ENCODE data around the gene PLEKHM1. TPM values are rescaled to one million over a fixed set of nuclear protein-coding genes. Genes with fewer than 3 reads are reported as not detected.
"Not testable (repeated sequence)": the region's sequence is repeated elsewhere in the genome, so short reads cannot be mapped to it uniquely, and the experiment has no call there.

Gene PLEKHM1
- total and polyA plus RNA-seq, 4 donors, result 11.6 to 30.0 (median 16.8) TPM

- not testable (repeated sequence) for H3K4me1 ChIP-seq (ENCODE audit: control insufficient read depth, insufficient read depth, low read length); H3K27ac ChIP-seq (ENCODE audit: low read depth, low read length); DNase-seq (ENCODE audit: low read depth in 4 of 6, low spot score in 6 of 6); H3K4me3 ChIP-seq (ENCODE audit: low read depth, low read length); H3K27me3 ChIP-seq (ENCODE audit: control insufficient read depth, insufficient read depth, low read length); H3K9me3 ChIP-seq (ENCODE audit: control insufficient read depth, insufficient read depth, low read length); H3K36me3 ChIP-seq (ENCODE audit: control insufficient read depth, insufficient read depth, low read length)
- 86% methylated on average over 2 of the region's 4 CpGs for WGBS (ENCODE audit: insufficient coverage)
Observed at GRCh38 chr17:45469204-45469563, 21.3 kb downstream of the PLEKHM1 start.

GRCh38 chr17:45468293-45469203 is 22.0 kb downstream of the PLEKHM1 start:
- WGBS (ENCODE audit: insufficient coverage), result 80% methylated on average over 2 of the region's 14 CpGs
- not testable (repeated sequence) for H3K4me3 ChIP-seq (ENCODE audit: low read depth, low read length); H3K27me3 ChIP-seq (ENCODE audit: control insufficient read depth, insufficient read depth, low read length); H3K36me3 ChIP-seq (ENCODE audit: control insufficient read depth, insufficient read depth, low read length); H3K9me3 ChIP-seq (ENCODE audit: control insufficient read depth, insufficient read depth, low read length); H3K27ac ChIP-seq (ENCODE audit: low read depth, low read length); DNase-seq (ENCODE audit: low read depth in 4 of 6, low spot score in 6 of 6); H3K4me1 ChIP-seq (ENCODE audit: control insufficient read depth, insufficient read depth, low read length)

- H3K9me3 ChIP-seq (ENCODE audit: control insufficient read depth, insufficient read depth, low read length); H3K36me3 ChIP-seq (ENCODE audit: control insufficient read depth, insufficient read depth, low read length); H3K27me3 ChIP-seq (ENCODE audit: control insufficient read depth, insufficient read depth, low read length); H3K27ac ChIP-seq (ENCODE audit: low read depth, low read length); H3K4me3 ChIP-seq (ENCODE audit: low read depth, low read length); H3K4me1 ChIP-seq (ENCODE audit: control insufficient read depth, insufficient read depth, low read length); DNase-seq (ENCODE audit: low read depth in 4 of 6, low spot score in 6 of 6): not testable (repeated sequence)
- WGBS (ENCODE audit: insufficient coverage), result 60% methylated on average over 1 of the region's 8 CpGs
Observed at GRCh38 chr17:45461524-45462327, 28.8 kb downstream of the PLEKHM1 start.

- not testable (repeated sequence) for DNase-seq (ENCODE audit: low read depth in 4 of 6, low spot score in 6 of 6); H3K4me1 ChIP-seq (ENCODE audit: control insufficient read depth, insufficient read depth, low read length); H3K9me3 ChIP-seq (ENCODE audit: control insufficient read depth, insufficient read depth, low read length); H3K27me3 ChIP-seq (ENCODE audit: control insufficient read depth, insufficient read depth, low read length); H3K36me3 ChIP-seq (ENCODE audit: control insufficient read depth, insufficient read depth, low read length); H3K4me3 ChIP-seq (ENCODE audit: low read depth, low read length); H3K27ac ChIP-seq (ENCODE audit: low read depth, low read length)
- WGBS (ENCODE audit: insufficient coverage), result no CpG with 5 or more reads among the region's 5 CpGs
Observed at GRCh38 chr17:45460422-45460821, 30.1 kb downstream of the PLEKHM1 start.

- DNase-seq (ENCODE audit: low read depth in 4 of 6, low spot score in 6 of 6); H3K4me3 ChIP-seq (ENCODE audit: low read depth, low read length); H3K9me3 ChIP-seq (ENCODE audit: control insufficient read depth, insufficient read depth, low read length); H3K4me1 ChIP-seq (ENCODE audit: control insufficient read depth, insufficient read depth, low read length); H3K27me3 ChIP-seq (ENCODE audit: control insufficient read depth, insufficient read depth, low read length); H3K27ac ChIP-seq (ENCODE audit: low read depth, low read length): not testable (repeated sequence)
- H3K36me3 ChIP-seq (ENCODE audit: control insufficient read depth, insufficient read depth, low read length), result peaks cover 32% of the 10 kb centered on the region
- 94% methylated on average over 7 of the region's 8 CpGs for WGBS (ENCODE audit: insufficient coverage)
Observed at GRCh38 chr17:45454341-45454740, 36.2 kb downstream of the PLEKHM1 start.

GRCh38 chr17:45453731-45454130 is 36.8 kb downstream of the PLEKHM1 start:
- H3K27ac ChIP-seq (ENCODE audit: low read depth, low read length); DNase-seq (ENCODE audit: low read depth in 4 of 6, low spot score in 6 of 6); H3K4me3 ChIP-seq (ENCODE audit: low read depth, low read length); H3K4me1 ChIP-seq (ENCODE audit: control insufficient read depth, insufficient read depth, low read length); H3K27me3 ChIP-seq (ENCODE audit: control insufficient read depth, insufficient read depth, low read length); H3K9me3 ChIP-seq (ENCODE audit: control insufficient read depth, insufficient read depth, low read length): not testable (repeated sequence)
- peaks cover 34% of the 10 kb centered on the region for H3K36me3 ChIP-seq (ENCODE audit: control insufficient read depth, insufficient read depth, low read length)
- WGBS (ENCODE audit: insufficient coverage), result 78% methylated on average over 14 of the region's 17 CpGs

- H3K27me3 ChIP-seq (ENCODE audit: control insufficient read depth, insufficient read depth, low read length); H3K4me1 ChIP-seq (ENCODE audit: control insufficient read depth, insufficient read depth, low read length); DNase-seq (ENCODE audit: low read depth in 4 of 6, low spot score in 6 of 6); H3K9me3 ChIP-seq (ENCODE audit: control insufficient read depth, insufficient read depth, low read length); H3K27ac ChIP-seq (ENCODE audit: low read depth, low read length); H3K4me3 ChIP-seq (ENCODE audit: low read depth, low read length): not testable (repeated sequence)
- WGBS (ENCODE audit: insufficient coverage), result 100% methylated on average over 1 of the region's 7 CpGs
- peaks cover 34% of the 10 kb centered on the region for H3K36me3 ChIP-seq (ENCODE audit: control insufficient read depth, insufficient read depth, low read length)
Observed at GRCh38 chr17:45453225-45453534, 37.3 kb downstream of the PLEKHM1 start.

GRCh38 chr17:45452329-45453224 is 37.9 kb downstream of the PLEKHM1 start:
- H3K4me3 ChIP-seq (ENCODE audit: low read depth, low read length); H3K27ac ChIP-seq (ENCODE audit: low read depth, low read length); H3K9me3 ChIP-seq (ENCODE audit: control insufficient read depth, insufficient read depth, low read length); H3K4me1 ChIP-seq (ENCODE audit: control insufficient read depth, insufficient read depth, low read length); H3K27me3 ChIP-seq (ENCODE audit: control insufficient read depth, insufficient read depth, low read length): not testable (repeated sequence)
- peaks cover 34% of the 10 kb centered on the region for H3K36me3 ChIP-seq (ENCODE audit: control insufficient read depth, insufficient read depth, low read length)
- peak in 1 of 6 donors; percentile 66 for DNase-seq (ENCODE audit: low read depth in 4 of 6, low spot score in 6 of 6)
- 67% methylated on average over 1 of the region's 9 CpGs for WGBS (ENCODE audit: insufficient coverage)

- not testable (repeated sequence) for H3K4me1 ChIP-seq (ENCODE audit: control insufficient read depth, insufficient read depth, low read length); DNase-seq (ENCODE audit: low read depth in 4 of 6, low spot score in 6 of 6); H3K9me3 ChIP-seq (ENCODE audit: control insufficient read depth, insufficient read depth, low read length); H3K4me3 ChIP-seq (ENCODE audit: low read depth, low read length); H3K27ac ChIP-seq (ENCODE audit: low read depth, low read length); H3K27me3 ChIP-seq (ENCODE audit: control insufficient read depth, insufficient read depth, low read length)
- WGBS (ENCODE audit: insufficient coverage), result 90% methylated on average over 4 of the region's 10 CpGs
- H3K36me3 ChIP-seq (ENCODE audit: control insufficient read depth, insufficient read depth, low read length), result peaks cover 34% of the 10 kb centered on the region
Observed at GRCh38 chr17:45451660-45452059, 38.9 kb downstream of the PLEKHM1 start.
